ENCODE data around the gene ADCY1.

Gene ADCY1

DNA sequence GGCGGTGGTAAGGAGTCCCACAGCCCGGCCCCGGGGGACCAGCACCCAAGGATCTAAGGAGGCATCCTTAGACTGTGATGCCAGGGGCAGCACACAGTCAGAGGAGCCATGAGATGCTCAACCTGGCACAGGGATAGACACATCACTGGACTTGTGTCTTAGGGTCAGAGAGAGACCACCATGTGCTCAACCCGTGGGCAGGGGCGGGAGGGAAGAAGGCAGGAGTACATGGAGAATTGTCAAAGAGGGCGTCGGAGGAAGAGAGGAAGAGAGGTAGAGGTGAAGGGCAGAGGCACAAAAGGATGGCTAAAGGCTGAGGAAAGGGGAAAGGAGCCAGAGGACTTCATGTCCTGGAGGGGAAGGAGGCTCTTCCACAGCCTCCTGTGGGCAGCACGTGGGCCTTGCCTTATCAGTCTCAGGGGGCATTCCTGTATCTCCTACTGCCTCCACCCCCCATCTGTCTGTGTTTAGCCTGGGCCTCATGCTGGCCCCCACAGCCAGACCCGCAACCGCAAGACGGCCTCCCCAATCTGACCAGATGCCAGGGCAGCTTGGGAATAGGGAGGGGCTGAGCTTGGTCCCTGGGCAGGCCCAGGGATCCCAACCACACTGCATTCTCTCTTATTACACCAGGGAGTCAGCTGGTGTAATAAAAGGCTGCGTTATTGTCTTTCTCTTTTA, 2.2 kb downstream of the ADCY1 start:
- no peak for DNase-seq (ENCODE audit: low read depth in 4 of 4, low spot score in 1 of 4)

GRCh38 chr7:45578022-45578421, 3.9 kb downstream of the ADCY1 start:
- no peak for DNase-seq (ENCODE audit: low read depth in 4 of 4, low spot score in 1 of 4)

- DNase-seq (ENCODE audit: low read depth in 4 of 4, low spot score in 1 of 4): no peak
These were observed 4.3 kb downstream of the ADCY1 start for GRCh38 chr7:45578467-45578866.

GRCh38 chr7:45579391-45579801, 5.2 kb downstream of the ADCY1 start:
- DNase-seq (ENCODE audit: low read depth in 4 of 4, low spot score in 1 of 4): no peak

- no peak for DNase-seq (ENCODE audit: low read depth in 4 of 4, low spot score in 1 of 4)
These were observed 6.1 kb downstream of the ADCY1 start for GRCh38 chr7:45580053-45580872.

DNA sequence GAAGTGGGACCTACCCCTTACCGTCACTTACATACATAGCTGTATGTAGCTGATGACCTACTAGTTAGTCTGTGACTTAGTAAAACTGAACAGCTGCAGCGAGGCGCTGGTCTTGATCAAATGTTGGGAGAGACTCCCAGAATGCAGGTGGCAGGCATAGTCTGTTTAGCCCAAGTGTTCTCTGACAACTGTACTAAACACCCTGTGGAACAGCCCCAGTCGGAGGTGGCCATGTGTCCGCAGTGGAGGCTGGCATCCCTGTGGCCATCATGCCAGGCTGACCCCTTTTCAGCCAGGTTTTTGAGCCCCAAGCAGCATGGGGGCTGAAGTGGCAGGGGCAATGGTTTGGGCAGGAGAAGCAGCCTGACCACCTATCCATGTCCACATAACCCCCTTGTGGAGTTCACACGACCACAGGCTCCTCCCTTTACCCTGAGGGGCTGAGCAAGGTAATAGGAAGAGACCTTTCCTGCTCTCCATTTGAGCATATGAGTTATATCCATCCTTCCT, 7.2 kb downstream of the ADCY1 start:
- no peak for DNase-seq (ENCODE audit: low read depth in 4 of 4, low spot score in 1 of 4)

DNA sequence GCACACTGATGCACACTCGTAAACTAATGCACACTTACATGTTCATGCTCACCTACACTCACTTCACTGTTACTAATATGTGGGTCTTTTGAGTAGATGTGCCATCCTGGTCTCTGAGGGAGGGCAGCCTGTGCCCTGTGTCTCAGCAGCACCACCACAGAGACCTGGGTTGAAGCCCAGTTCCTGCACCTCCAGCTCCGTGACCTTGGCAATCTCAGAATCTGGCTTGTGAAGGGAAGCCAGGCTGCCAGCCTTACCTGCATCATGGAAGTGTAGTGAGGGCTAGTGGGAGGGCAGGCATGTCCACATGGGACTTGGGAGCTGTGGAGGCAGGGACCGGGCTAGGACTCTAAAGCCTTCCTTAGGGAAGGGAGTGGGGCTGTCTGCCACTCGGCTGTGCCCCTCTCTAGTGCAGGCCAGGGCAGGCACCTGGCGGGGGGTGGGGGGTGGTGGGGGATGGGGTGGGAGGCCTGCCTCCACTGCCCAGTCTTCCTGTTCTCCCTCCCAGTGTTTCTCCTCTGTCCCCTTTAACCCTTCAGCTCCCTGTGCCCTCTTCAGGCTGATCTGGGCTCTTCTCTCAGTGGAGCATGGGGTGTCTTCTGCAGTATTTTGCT, 8.1 kb downstream of the ADCY1 start:
- no peak for DNase-seq (ENCODE audit: low read depth in 4 of 4, low spot score in 1 of 4)

GRCh38 chr7:45582868-45583277, 8.7 kb downstream of the ADCY1 start:
- DNase-seq (ENCODE audit: low read depth in 4 of 4, low spot score in 1 of 4): no peak

DNA sequence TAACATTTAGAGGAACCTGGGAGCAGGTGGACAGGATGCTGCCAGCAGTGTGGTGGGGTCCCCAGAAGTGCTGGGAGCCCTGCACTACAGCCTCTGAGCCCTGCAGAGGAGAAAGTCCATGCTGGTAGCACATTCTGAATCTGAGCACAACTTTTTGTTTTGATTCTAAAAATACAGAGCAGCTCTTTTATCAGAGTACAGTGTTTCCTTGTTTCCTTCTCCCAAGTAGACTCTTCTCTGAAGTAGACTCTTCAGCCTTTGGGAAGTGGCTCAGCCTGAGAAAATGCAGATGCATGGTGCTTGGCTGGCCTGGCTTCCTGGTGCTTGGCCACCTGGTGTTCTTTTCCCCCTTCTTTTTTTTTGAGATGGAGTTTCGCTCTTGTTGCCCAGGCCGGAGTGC, 9.1 kb downstream of the ADCY1 start:
- no peak for DNase-seq (ENCODE audit: low read depth in 4 of 4, low spot score in 1 of 4)

- DNase-seq (ENCODE audit: low read depth in 4 of 4, low spot score in 1 of 4): no peak
These were observed 10.4 kb downstream of the ADCY1 start for GRCh38 chr7:45584261-45585210.

GRCh38 chr7:45585628-45586027, 11.5 kb downstream of the ADCY1 start:
- DNase-seq (ENCODE audit: low read depth in 4 of 4, low spot score in 1 of 4): no peak

GRCh38 chr7:45586542-45587520, 12.7 kb downstream of the ADCY1 start:
- no peak for DNase-seq (ENCODE audit: low read depth in 4 of 4, low spot score in 1 of 4)

- DNase-seq (ENCODE audit: low read depth in 4 of 4, low spot score in 1 of 4): no peak
These were observed 14.3 kb downstream of the ADCY1 start for GRCh38 chr7:45588466-45588865.

DNA sequence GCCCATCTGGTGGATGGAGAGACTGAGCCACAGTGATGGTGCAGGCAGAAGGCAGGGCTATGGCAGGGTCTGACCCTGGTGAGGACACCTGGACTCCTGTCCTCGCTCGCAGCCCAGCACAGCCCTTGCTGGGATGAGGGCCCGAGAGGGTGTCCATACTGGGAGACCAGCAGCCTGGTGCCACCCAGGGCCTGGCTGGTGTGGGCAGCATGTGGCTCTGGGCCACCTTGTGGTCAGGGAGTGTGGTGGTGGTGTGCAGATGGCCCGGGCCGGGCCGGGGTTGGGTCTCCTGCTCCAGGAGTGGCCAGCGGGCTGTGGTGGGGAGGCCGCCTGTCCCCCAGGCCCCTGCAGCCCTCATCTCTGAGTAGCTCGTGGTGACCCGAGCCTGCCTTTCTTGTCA, 14.9 kb downstream of the ADCY1 start:
- DNase-seq (ENCODE audit: low read depth in 4 of 4, low spot score in 1 of 4): no peak

DNA sequence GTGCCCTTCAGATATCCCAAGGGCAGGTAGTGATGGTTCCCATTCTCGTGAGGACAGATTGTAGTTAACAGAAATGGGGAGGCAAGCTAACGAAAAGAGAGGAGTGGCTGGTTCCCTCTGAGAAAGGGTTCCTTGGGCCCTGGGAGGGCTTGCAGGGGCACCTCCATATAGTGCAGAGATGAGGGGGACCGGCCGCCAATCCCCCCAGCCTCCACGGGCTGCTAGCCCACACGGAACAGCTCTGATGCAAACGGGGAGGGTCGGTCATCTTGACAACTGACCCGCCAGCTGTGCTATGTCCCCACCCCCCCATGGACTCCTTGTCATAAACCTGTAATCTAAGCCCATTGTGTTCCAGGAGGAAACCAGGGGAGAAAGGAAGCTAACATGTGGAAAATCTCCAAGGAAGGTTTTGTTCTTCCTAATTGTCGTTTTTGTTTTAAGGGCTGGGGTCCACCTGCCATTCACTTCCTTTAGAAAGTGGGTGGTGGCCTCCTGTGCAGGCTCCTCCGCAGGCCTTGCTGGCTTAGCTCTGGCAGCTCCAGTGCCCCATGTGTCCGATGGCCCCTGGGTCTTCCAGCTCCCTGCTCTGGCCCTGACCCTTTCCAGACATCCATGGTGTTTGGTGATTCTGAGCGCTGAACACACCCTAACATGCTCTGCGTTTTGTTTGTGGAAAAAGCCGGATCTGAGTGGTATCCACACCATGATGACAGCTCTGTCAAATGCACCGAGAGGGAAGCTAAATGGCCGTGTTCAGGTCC, 15.9 kb downstream of the ADCY1 start:
- DNase-seq (ENCODE audit: low read depth in 4 of 4, low spot score in 1 of 4): no peak

DNA sequence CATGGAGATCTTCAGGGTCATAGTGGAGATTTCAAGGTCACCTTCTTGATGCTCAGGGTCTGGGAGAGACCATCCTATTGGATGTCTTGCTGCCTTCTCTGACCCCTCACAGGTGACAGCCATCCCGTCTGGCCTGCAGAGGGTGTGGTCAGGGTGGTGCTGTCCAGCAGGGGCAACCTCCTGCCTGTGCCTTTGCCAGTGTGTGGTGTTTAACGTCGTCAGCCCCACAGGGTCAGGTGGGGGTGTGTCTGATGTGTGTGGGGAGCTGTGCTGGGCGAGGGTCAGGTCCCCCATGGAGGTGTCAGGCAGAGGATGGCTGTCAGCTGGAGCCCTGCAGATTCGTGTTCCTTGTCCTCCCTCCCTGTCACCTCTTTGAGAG, 16.5 kb downstream of the ADCY1 start:
- DNase-seq (ENCODE audit: low read depth in 4 of 4, low spot score in 1 of 4): no peak

GRCh38 chr7:45591101-45591906, 17.1 kb downstream of the ADCY1 start:
- no peak for DNase-seq (ENCODE audit: low read depth in 4 of 4, low spot score in 1 of 4)
